Measurements from ENCODE around the gene MOGAT1.

GRCh38 chr2:222738312-222738711, 66.9 kb downstream of the MOGAT1 start:
- no peak for TF ChIP-seq CTCF (conservative IDR thresholded peaks at IDR 0.05; ENCODE audit: low read depth, low read length)
- TF ChIP-seq EZH2 (IDR thresholded peaks at IDR 0.05; ENCODE audit: borderline replicate concordance, low read depth, low read length, poor library complexity, severe bottlenecking) = no peak

Measured in A673 (cell line).